ENCODE measurements around the gene CDH13.

The CDH13 gene

DNA sequence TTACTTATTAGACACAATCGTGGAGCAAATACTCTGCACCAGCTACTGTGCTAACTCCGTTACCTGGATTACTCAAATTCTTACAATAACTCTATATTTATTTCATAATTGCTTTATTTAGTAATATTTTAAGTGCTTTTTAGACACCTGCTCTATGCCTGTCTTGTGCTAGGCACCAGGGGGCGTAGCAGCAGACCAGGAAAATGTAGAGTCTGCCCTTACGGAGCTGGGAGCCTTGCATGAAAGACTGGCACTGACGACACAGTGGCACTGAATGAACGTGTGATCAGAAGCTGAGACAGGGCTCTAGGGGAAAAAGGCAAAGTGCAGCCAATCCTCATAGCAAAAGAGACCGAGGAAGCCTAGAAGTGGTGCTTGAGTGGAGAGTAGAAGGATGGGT lies 486.5 kb downstream of the CDH13 start:
- DNase-seq (ENCODE audit: low read depth in 3 of 3) = no peak

DNA sequence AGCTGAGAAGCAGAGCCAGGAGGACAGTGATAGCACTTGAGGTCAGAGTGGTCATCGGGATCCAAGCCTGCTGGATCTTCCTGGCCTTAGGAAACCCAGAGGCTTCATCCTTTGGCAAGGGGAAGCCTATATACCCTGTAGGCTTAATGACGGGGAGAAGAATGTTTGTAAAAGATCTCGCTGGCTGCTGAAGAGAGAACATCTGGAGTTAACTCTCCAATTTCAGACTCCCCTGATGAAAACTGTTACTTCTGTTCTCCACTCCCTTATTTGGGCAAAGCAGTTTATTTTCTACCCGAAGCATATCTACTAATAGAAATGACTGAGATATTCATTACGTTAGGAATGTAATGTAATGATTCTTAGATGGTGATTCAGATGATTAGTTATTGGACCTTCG lies 487.0 kb downstream of the CDH13 start:
- no peak for DNase-seq (ENCODE audit: low read depth in 3 of 3)

DNA sequence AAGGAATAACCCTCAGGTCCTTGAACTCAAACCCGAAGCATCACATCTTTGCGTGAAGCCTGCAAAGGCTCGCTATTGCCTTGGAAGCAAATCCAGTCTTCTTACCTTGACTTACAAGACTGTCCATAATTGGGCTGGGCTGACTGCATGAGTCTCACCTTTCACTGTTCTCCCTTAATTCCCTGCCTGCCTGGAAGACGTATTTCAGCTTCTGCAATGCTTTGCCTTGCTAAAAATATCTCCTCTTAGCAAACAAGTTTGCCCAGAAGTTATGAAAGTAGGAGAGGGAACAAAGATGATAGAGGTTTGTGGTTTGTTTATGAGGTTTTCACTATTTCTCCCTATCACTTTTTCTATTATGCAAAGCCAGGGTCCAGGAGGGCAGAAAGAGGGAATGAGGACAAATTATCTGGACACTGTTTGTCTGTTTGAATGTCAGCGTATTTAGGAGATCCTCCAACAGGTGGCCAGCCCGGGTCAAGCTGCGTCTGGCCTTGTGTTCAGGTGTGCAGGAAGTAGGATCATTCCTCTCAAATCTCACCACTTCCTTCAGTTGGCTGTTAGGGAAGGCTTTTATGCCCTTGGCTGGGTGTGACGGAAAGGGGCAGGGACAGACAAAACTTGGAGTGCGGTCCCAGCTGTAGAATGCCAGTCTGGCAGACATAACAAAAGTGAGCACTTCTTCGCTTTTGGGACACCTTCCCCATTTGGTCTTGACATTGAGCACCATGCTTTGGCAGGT lies 488.9 kb downstream of the CDH13 start:
- DNase-seq (ENCODE audit: low read depth in 3 of 3) = no peak

DNA sequence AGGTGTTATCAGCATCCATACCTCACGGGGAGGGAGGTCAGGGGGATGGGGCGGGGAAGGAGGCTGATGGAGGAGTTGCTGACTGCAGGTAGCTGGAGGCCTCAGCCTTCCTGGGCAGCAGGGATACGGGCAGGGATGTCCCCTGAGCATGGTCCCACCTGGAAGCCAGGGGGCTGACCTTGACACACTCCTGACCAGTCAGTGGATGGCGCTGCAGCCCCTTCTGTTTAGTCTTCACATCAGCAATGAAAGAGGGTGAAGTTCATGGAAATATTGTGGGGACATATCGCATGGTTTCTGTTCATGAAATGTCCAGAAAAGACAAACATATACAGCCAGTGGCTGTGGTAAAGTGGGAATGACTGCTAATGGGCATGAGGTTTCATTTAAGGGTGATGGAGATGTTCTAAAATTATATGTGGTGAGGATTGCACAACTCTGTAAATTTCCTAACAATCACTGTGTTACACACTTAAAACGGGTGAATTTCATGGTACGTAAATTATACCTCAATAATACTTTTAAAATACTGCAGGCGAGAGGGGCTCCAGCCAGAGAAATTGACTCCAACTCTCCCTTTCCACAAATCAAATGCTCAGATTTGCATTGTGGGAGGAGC lies 489.6 kb downstream of the CDH13 start:
- DNase-seq (ENCODE audit: low read depth in 3 of 3) = no peak

DNA sequence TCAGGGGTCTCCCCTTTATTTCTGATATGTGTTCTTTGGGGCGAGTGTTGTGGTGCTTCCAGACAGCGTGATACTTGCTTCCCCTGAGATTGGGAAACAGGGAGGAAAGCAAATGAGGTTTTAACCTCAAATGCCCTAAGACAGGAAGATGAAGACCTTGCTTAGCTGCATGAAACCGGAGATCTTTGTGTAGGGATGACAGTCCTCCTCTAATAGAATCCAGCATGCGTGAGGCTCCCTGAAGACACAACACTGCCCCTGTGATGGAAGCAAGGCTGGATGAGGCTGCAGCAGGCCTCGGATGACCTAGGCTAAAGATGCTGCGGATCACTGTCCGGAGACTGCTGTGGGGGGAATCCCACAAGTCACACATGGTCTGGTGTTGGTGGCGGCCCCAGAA lies 491.0 kb downstream of the CDH13 start:
- DNase-seq (ENCODE audit: low read depth in 3 of 3) = no peak

DNA sequence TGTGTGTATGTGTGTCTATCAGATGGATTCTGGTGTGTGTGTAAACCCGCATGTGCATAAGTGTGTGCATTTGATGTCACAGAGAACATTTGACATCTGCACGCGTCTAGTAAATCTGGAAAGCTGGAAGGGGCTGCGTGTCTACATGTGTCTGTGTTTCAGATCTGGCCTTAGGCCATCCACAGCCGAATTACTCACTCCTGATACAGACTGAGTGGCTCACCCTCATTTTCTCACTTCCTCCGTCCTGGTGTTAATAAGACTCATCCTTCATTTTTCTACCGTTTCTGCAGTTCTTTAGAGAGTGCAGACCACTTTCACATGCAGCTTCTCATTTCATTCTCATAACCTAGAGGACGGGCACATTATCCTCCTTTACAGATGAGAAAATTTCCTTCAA lies 491.6 kb downstream of the CDH13 start:
- no peak for DNase-seq (ENCODE audit: low read depth in 3 of 3)

DNA sequence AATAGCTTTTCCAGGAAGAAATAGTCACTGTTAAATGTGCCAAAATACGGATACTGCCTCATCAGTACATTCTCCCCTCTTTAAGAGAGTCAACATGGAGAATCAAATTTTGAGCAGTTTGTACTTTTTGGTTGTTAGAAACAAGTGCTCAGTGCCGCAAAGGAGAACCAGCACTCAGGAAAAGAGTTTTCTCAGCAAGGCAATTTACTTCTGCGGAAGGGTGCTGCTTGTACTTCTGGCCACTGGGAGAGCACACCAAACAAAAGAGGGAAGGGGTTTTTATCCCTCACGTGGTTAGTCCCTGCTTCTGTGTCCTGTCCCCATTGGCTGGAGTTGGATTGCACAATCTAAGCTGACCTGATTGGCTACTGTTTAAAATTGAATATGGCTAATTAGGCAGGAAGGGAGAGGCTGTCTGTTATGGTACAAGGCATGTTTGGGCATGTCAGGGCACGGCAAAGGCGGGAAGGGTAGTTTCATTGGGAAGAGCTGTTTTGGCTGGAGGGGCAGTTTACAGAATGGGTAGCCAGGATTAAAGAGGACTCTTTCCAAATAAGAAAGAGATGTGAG lies 499.3 kb downstream of the CDH13 start:
- DNase-seq (ENCODE audit: low read depth in 3 of 3) = no peak

DNA sequence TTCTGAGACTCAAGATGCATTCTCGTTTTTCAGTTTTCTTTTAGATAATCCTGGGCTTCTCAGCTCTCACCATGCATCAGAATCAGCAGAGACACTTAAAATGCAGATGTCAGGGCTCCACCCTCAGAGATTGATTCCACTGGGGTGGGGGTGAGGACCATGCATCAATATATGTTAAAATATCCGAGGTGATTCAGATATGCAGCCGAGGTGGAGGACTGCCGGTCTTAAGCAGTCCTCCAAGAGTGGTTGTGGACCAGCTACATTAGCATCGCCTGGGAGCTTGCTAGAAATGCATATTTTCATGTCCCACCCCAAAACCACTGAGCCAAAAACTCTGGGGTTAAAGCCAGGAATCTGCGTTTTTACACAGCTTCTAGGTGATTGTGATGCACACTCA lies 501.3 kb downstream of the CDH13 start:
- DNase-seq (ENCODE audit: low read depth in 3 of 3) = no peak

DNA sequence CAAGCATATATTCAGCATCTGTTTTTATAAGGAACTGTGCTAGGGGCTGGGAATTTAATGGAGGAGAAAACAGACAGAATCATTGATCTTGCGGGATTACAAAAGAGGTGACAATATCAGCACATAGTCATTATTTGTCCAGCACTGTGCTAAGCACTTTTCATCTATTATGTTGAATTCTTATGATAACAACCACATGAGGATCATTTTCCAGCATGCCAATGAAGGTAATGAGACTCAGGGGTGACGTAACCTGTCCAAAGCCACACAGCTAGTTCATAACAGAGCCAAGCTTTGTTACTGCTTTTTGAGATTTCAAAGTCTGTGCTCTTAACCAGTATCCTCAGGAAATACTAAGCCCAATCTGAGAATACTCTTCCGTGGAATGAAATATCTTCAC lies 503.3 kb downstream of the CDH13 start:
- no peak for DNase-seq (ENCODE audit: low read depth in 3 of 3)

DNA sequence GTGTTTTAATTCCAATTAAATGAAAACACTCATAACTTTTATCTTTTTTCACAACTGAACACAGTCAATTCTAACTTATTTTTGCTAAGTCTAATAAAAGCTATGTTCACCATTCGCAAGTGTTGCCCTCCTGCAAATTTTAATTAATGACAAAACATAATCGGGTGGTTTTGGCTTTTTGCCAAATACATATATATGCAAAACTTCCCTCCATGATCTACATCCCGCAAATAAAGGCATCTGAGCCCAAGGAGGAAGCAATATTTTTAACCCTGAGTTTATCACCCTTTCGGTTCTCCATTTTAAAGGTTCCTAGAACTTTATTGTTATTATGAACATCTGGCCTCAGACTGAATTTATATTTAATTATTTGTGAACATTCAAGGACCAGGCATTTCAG lies 507.9 kb downstream of the CDH13 start:
- DNase-seq (ENCODE audit: low read depth in 3 of 3) = no peak

DNA sequence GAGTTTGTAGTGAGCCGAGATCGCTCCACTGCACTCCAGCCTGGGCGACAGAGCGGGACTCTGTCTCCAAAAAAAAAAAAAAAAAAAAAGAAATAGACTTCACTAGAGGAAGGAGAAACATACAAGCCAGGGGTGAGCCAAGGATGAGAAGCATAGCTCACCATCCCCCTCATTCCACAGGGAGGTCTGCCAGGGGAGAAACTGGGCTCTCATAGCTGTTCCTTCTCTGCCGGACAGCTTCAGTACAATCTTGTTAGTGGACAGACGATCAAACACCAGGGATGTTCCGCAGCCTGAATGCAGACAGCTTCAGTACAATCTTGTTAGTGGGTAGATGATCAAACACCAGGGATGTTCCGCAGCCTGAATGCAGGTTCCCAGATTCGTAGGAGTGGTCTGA lies 509.6 kb downstream of the CDH13 start:
- DNase-seq (ENCODE audit: low read depth in 3 of 3) = no peak

DNA sequence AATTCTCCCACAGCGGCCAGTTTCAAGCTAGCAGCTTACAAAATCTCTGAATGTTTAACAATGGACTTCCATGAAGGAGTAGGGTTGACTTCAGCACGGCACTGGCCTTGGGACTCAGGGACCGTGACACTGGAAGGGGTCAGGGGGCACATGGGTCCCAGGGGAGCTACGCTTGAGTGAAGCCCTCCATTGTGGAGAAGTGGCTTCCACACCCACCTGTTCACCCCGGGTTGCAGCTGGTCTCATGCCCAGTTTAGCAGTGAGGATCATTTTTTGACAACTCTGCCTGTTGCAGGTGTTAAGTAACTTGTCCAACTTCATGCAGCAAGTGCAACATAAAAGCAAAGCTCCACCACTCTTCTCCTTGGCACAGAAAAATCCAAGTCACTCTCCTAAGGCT lies 510.2 kb downstream of the CDH13 start:
- no peak for DNase-seq (ENCODE audit: low read depth in 3 of 3)

DNA sequence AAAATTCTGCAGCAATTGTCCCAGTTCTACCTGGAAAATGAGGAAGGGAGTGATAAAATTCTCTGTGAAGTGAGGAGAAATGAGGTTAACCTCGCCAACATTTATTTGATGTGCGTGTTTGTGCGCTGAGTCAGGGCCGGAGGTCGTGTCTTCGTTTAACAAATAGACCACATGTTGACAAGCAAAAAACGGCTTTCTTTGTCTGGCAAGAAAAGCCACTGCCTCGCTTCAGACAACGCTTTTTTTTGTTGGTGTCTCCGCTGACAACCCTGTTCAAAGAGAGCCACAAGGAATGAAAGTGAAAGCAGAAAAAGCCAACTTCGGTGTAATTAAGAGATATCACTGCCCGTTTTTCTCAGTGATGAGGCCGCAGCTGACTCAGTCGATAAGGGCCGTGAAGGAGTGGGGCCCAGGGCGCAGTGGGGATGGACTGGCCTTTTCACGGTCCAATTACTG lies 510.6 kb downstream of the CDH13 start:
- no peak for DNase-seq (ENCODE audit: low read depth in 3 of 3)

DNA sequence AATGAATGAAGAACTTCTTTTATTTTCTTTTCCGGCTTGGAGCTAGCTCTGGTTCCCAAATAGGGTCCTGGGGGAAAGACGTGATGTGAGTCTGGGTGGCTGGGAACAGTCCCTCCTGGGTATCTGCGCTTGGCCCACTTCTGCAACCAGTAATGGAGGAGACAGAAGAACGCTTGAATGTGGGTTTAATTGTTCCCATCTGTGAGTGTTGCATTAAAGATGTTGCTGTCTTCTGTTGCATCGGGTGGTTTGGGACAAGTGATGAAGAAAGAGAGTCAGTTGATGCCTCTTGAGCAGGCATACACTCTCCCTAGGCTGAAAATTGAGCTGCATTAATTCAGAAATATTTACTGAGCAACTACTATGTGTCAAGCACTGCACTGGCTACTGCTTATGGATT lies 511.1 kb downstream of the CDH13 start:
- no peak for DNase-seq (ENCODE audit: low read depth in 3 of 3)

DNA sequence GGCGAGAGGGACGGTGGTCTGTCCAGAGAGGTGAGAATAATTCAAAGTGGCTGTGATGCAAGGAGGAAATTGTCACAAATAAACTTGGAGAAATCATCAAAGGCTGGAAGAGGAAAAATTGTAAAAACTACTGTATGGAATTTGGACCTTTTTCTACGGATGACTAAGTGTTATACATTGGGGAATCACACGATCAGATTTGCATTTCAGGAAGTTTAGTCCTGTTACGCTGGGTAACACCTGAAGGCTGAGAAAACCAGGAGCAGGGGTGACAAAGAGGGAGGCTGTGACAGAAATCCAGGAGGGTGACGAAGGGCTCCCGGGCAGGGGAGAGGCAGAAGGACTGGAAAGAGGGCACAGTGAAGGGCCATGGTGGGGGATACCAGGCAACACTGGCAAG lies 511.7 kb downstream of the CDH13 start:
- no peak for DNase-seq (ENCODE audit: low read depth in 3 of 3)

DNA sequence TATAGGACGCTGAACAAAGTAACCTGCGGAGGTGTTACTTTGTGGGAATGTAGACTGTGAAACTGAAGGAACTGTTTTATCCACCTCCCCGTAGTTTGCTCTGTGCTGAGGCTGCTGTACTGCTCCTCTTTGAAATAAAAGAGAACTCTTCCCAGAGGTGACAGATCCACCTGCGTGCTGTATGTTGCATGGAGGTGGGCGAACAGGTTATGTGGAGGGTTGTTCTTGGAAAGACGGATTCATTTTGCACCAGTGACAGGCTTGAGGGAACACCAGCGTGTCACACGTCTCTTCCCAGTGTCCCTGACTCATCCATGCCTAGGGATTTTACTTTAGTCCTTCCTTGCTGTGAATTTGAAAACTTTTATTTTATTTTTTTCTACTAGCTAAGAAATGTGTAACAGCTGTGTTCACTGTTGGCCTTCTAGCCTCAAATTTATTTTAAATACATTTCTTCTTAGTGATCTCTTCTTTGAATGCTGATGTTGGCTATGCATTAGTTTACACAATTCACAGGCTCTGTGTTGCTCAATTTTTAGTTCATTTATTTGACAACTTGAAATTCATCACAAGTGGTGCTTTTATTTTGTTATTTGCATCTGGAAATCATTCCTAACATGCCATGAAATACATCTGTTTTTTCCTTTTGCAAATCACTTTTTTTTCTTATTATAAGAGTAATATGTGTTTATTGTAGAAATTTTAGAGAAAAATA lies 512.4 kb downstream of the CDH13 start:
- no peak for DNase-seq (ENCODE audit: low read depth in 3 of 3)

DNA sequence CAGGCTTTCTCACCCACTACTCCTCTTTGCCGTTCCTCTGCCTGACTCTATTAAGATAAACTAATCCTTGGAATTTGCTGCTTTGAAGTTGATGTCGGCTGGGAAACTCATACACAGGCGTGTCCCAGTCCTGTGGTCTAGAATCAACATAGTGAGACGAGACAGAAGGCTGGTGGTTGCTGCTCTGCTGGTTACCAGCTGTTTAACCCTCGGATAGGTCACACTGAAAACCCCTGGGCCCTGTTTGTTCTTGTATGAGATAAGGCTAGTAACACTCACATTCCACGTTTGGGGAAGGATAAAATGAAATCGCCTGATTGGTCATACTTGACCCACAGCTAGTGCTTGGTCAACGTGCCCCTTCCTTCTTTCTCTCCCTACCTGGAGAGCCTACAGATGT lies 517.0 kb downstream of the CDH13 start:
- DNase-seq (ENCODE audit: low read depth in 3 of 3) = no peak

DNA sequence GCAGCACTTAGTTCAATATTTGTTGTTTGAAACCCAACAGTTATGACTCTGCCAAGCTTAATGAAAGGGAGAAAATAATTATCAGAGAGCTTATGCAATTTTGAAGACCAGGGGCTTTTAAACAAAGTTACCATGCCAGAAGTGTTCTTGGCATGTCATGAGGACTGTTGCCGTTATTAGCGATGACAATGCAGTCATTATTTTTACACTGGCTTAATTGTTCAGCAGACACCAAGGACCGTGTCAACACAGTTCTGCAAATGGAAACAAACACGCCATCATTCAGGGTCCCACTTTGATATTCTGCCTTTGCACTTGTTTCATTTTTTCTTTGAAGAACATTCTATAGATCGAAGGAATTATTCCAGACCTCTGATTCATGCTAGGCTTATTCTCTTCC lies 518.5 kb downstream of the CDH13 start:
- DNase-seq (ENCODE audit: low read depth in 3 of 3) = no peak

DNA sequence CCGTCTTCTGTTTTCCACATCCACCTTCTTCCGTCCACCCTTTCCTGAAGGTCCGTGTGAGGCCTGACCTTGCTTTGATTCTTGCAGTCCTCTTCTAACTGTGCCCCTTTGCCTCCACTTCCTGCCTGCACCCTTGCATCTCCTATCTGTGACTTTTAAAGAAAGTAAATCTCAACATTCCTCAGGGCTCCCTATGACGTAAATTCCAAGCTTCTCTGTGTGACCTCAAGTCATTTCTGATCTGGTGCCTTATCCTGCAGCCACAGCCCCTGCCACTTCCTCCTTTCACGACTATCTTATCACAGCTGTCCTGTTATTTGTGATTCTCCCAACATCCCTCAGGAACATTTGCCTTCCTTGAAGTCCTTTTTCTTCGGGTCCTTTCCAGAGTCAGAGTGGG lies 520.5 kb downstream of the CDH13 start:
- no peak for DNase-seq (ENCODE audit: low read depth in 3 of 3)

DNA sequence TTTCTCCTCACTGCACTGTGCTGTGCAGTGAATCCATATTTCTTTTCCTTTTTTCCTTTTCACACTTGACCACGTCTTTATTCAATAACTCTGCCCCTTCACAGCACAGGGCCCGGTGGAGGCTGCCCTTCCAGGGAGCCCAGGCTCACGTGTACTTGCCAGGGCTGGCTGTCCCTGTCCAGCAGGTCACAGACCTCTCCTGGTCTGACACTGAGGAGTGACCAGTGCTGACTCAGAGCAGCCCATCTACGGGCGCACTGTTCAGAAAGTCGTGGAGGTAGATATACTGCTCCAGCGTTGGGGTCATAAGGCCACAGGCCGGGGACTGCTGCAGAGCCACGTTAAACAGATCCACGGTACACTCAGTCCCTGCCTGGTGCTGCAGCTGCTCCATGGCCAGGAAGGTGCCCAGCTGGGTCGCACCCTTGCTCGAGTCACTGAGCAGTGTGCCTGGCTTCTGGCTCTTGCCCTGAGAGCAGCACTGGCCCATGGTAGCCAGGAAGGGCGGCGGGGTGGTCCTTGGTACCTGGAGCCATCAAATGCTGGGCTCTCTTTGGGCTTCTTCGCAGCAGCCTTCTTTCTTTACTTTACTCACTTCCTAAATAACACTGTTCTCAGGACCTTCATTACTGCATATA lies 531.7 kb downstream of the CDH13 start:
- DNase-seq (ENCODE audit: low read depth in 3 of 3) = no peak

DNA sequence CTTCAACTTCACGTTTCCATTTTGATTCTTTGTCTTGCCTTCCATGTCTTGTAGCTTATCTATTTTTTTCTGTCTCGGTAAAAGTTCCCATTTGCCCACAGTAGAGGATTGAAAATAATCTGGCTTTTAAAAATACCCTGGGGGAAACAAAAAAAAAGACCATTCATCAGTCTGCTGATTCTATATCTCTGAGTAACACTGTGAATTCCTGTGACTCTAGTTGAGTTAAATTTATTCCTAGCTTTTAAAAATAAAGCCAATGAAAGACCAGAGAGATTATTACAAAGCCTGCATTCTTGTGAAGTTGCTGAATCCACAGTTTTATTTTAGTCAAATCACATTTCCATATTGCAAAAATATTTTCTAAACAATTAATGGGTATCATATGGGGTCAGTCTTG lies 532.3 kb downstream of the CDH13 start:
- no peak for DNase-seq (ENCODE audit: low read depth in 3 of 3)

DNA sequence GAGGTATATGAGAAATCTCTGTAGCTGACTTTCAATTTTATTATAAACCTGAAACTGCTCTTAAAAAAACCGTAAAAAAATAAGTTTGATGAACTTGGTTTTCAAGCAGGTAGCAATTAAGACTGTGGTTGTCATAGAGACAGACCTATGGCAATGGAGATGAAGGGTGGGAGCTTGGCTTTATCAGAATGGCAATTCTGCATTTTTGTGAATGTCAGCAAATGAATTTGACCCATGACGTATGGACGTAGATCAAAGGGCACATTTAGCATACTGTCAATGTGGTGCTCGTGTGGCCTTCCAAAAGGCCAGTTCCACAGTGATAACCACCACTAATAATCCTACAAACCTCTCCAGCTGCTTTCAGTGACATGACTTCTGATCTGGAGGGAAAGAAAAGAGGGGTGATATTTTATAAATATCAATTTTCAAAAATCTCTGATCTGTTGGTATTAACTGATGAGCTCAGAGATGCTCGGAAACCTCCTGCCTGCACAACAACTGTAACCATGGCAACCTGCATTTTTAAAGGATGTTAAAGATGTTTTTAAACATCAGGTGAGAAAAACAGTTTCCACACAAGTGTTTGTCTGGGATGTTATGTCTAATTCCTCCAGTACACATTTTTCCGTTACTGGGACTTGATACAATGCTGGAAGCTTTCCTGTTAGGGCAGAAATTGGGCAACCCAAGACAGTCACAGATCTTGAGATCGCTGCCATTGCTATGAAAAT lies 533.7 kb downstream of the CDH13 start:
- no peak for DNase-seq (ENCODE audit: low read depth in 3 of 3)
